Measurements from ENCODE around the gene C6orf15. TPM values are rescaled to one million over a fixed set of nuclear protein-coding genes. Genes with fewer than 3 reads are reported as not detected.

C6orf15 gene
- total RNA-seq, 1 experiment from 2014 or later, result not detected

DNA sequence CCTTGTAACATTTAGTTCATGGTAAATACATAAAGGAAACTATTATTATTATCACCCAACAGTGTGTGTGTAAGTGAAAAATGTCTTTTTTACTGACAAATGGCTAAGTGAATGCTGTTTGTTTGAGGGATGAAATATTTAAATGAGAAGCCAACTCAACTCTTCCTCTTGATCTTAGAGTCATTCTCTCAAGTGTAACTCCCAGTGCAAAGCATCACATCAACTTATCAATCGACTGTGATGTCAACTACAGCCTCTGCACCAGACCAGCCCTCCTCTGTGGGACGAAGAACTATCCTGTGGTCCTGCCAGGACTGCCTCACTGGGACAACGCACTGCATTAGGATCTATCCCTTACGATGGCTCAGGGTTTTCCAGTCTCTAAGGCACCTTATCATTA, 5.3 kb downstream of the C6orf15 start (continued):
- TF ChIP-seq, protein P1, sequence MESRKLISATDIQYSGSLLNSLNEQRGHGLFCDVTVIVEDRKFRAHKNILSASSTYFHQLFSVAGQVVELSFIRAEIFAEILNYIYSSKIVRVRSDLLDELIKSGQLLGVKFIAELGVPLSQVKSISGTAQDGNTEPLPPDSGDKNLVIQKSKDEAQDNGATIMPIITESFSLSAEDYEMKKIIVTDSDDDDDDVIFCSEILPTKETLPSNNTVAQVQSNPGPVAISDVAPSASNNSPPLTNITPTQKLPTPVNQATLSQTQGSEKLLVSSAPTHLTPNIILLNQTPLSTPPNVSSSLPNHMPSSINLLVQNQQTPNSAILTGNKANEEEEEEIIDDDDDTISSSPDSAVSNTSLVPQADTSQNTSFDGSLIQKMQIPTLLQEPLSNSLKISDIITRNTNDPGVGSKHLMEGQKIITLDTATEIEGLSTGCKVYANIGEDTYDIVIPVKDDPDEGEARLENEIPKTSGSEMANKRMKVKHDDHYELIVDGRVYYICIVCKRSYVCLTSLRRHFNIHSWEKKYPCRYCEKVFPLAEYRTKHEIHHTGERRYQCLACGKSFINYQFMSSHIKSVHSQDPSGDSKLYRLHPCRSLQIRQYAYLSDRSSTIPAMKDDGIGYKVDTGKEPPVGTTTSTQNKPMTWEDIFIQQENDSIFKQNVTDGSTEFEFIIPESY (IDR thresholded peaks at IDR 0.05; ENCODE audit: extremely low read depth, insufficient replicate concordance, low read length), result no peak
- no peak for TF ChIP-seq POLR2A (IDR thresholded peaks at IDR 0.05; ENCODE audit: borderline replicate concordance, extremely low read depth, insufficient read depth, insufficient read length)
- no peak for TF ChIP-seq RAD21 (IDR thresholded peaks at IDR 0.05; ENCODE audit: low read depth)
- TF ChIP-seq, protein P2, sequence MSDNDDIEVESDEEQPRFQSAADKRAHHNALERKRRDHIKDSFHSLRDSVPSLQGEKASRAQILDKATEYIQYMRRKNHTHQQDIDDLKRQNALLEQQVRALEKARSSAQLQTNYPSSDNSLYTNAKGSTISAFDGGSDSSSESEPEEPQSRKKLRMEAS (IDR thresholded peaks at IDR 0.05), result no peak
- no peak for TF ChIP-seq EZH2 (IDR thresholded peaks at IDR 0.05)

DNA sequence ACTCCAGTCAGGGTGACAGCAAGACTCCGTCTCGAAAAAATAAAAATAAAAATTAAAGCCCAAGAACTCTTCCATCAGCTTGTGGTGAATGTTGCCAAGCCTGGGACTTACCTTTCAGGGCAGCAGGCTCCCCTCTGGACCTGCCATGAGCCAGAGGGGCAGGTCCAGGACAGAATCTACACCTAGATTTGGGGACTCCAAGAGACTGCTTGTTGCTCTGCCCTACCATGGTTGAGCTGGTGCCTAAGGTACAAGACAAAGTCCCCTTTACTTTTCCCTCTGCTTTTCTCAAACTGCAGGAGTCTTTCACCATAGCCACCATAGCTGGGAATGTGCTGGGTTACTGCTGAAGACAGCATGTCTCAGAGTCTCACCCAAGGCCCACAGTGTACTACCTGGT, 9.2 kb downstream of the C6orf15 start:
- H3K4me1 ChIP-seq (ENCODE audit: control insufficient read depth in 1 of 2, insufficient read depth in 2 of 2, low read length in 2 of 2), result peaks cover 3 to 12% of the 10 kb centered on the region in 2 experiments; a peak in 3 of 4 replicates
- H4K20me1 ChIP-seq (ENCODE audit: insufficient read depth), result no peaks in the 10 kb centered on the region
- intact Hi-C loops (cut with micrococcal nuclease), result no loop called here
- CTCF ChIA-PET, result interaction anchor here (0.6 to 1.8 kb wide), 6 partner anchors 10 to 650 kb away, joined by 3 to 13 read pairs (median 6); partner anchors contain the start of genes C6orf15 and PSORS1C1
- no peak overlapping the region for H2AFZ ChIP-seq (ENCODE audit: low read depth, low read length, poor library complexity, severe bottlenecking)
- no peaks in the 10 kb centered on the region for H3K36me3 ChIP-seq (ENCODE audit: control insufficient read depth in 1 of 2, insufficient read depth in 2 of 2, low read length in 2 of 2)
- H3K79me2 ChIP-seq (ENCODE audit: insufficient read depth, low read length), result no peaks in the 10 kb centered on the region
- DNase-seq (ENCODE audit: low read depth, low spot score), result no peak
- TF ChIP-seq, protein P1 (IDR thresholded peaks at IDR 0.05; ENCODE audit: extremely low read depth, insufficient replicate concordance, low read length), result no peak
- TF ChIP-seq EGR1 (IDR thresholded peaks at IDR 0.05; ENCODE audit: low read depth), result no peak
- TF ChIP-seq YY1 (IDR thresholded peaks at IDR 0.05; ENCODE audit: extremely low read depth, insufficient replicate concordance, low read depth, low read length), result no peak
- TF ChIP-seq, protein P2 (IDR thresholded peaks at IDR 0.05), result no peak
- TF ChIP-seq FOSL1 (IDR thresholded peaks at IDR 0.05; ENCODE audit: low read depth), result no peak
- no TSS peak for BruUV-seq (replicated peaks)
- H3K27ac ChIP-seq (ENCODE audit: low read depth, low read length), result no peak overlapping the region
- H3K9me3 ChIP-seq (ENCODE audit: control insufficient read depth in 1 of 2, insufficient read depth in 1 of 2, low read depth in 1 of 2, low read length in 2 of 2), result no peaks in the 10 kb centered on the region
- H3K4me3 ChIP-seq (replicated peaks in 1 of 2; ENCODE audit: low read depth in 1 of 2, low read length in 2 of 2), result no peak overlapping the region
- H3K9me2 ChIP-seq (ENCODE audit: insufficient read depth), result no peaks in the 10 kb centered on the region
- POLR2A ChIA-PET, result interaction anchor here (1.1 kb wide), 1 partner anchor 12 kb away, joined by 11 read pairs; the partner anchor contains the start of gene PSORS1C1
- no peak for ATAC-seq
- H3K9ac ChIP-seq (ENCODE audit: low read length), result no peak overlapping the region
- no peaks in the 10 kb centered on the region for H3K27me3 ChIP-seq (ENCODE audit: insufficient read depth, low read length)
- RAD21 ChIA-PET (ENCODE audit: low non-redundant PET in 1 of 2, low total read pairs in 2 of 2, uncharacterized antibody in 2 of 2, unreplicated experiment in 2 of 2), result interaction anchor here in 1 of 2 experiments (0.6 kb wide), 1 partner anchor 22 kb away, joined by 3 read pairs; no protein-coding TSS in a partner anchor
- no peak overlapping the region for H3K4me2 ChIP-seq (ENCODE audit: low read length)
